ENCODE data around the gene KLHL26. TPM values are rescaled to one million over a fixed set of nuclear protein-coding genes. Genes with fewer than 3 reads are reported as not detected.

KLHL26 gene
- total RNA-seq, 1 donor from 2014 or later, result 8.3 TPM

DNA sequence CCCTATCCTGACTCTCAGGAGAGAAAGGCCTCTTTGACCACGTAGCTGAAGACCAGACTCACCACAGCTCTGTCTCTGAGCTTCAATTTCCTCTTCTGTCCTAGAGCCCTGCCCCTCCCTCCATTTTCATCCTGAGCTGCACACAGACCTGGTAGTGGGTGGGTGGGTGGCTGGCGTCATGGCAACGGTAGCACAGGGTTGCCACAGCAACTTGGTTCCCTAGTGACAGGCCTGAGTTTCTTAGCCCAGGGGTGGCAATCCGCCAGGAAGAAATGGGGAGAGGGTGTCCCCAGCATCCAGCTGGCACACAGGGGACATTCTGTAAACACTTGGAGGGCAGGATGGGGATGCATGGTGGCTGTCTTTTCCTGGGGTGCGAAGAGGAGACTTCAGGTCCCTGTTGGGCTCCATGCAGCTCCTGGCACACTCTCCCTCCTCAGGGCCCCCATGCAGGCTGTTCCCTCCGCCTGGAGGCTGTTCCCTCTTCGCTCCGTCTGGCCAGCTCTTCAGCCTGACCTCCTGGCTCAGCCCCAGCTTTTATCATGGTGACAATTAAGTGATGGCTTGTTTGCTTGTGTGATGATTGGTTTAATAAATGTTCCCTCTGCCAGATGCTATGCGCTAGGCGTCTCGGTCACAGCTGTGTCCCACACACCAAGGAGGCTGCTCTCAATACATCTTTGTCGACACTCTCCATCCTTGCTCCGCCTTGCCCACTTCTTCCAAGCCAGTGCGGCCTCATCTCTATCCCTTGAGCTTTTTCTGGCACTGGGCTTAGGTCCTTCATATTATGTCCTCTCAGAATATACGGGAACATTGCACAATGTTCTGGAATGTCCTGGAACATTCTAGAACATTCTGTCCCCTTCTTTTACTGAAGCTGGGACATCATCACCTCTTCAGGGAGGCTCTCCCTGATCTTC, 7.4 kb upstream of the KLHL26 start:
- Histone ChIP-seq H3K4me1 (no peaks in the 10 kb centered on the region), H3K9me3 (no peaks in the 10 kb centered on the region), H3K4me3 (no peak overlapping the region), H3K36me3 (no peaks in the 10 kb centered on the region), H3K27me3 (no peaks in the 10 kb centered on the region), H3K27ac (no peak overlapping the region)
- TF ChIP-seq POLR2AphosphoS5 (IDR thresholded peaks at IDR 0.05; ENCODE audit: insufficient read depth in 1 of 2, low read depth in 1 of 2), result peak in 1 of 2 donors; percentile 92
- no peak for TF ChIP-seq POLR2A (IDR thresholded peaks at IDR 0.05)
- intact Hi-C loops (cut with DNase I), result no loop called here
- no peak for DNase-seq (ENCODE audit: extremely low spot score in 2 of 2)

GRCh38 chr19:18633321-18633720, 3.5 kb upstream of the KLHL26 start:
- no peaks in the 10 kb centered on the region for H3K27me3 ChIP-seq
- TF ChIP-seq CTCF (IDR thresholded peaks at IDR 0.05), result no peak
- TF ChIP-seq POLR2A (IDR thresholded peaks at IDR 0.05), result no peak
- no peak for TF ChIP-seq POLR2AphosphoS5 (IDR thresholded peaks at IDR 0.05; ENCODE audit: insufficient read depth in 1 of 2, low read depth in 1 of 2)
- intact Hi-C loops (cut with DNase I), result no loop called here
- peaks cover 29% of the 10 kb centered on the region for H3K4me1 ChIP-seq
- no peak overlapping the region for H3K27ac ChIP-seq
- no peak for DNase-seq (ENCODE audit: extremely low spot score in 2 of 2)
- H3K36me3 ChIP-seq, result no peaks in the 10 kb centered on the region
- no peaks in the 10 kb centered on the region for H3K9me3 ChIP-seq
- H3K4me3 ChIP-seq, result no peak overlapping the region

DNA sequence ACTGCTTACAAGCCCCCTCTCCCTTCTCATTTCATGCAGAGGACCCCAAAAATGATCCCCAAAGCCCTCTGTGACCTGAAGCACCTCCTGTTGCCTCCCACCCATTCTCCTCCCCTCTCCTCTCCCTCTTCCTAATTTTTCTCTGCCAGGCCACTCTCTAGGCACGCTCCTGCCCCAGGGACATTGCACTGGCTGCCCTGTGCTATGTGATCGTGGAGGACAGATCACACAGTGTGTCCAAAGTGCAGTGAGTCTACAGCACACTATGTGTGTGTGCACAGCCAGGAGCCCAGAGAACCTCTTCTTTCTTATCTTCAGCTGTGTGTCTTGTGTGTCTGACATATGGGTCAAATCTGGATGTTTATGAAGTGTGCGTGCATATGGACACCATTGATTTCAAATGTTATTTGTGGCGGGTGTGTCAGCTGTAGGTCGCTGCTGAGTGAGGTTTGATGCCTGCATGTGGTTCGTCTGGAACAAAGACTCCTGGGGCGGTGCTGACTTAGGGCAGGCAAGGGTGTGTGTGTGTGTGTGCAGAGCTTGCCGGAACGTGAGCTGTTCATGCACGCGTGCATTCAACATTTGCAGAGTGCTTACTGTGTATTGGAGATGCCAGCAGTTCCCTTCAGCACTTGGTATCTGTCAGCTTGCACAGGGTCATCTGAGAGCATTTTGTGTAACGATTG, 2.1 kb upstream of the KLHL26 start:
- no peak for DNase-seq (ENCODE audit: extremely low spot score in 2 of 2)
- Histone ChIP-seq H3K27ac (no peak overlapping the region), H3K9me3 (no peaks in the 10 kb centered on the region), H3K4me1 (peaks cover 32% of the 10 kb centered on the region), H3K4me3 (no peak overlapping the region), H3K36me3 (no peaks in the 10 kb centered on the region), H3K27me3 (no peaks in the 10 kb centered on the region)
- intact Hi-C loops (cut with DNase I), result no loop called here
- TF ChIP-seq CTCF (IDR thresholded peaks at IDR 0.05) (no peak), POLR2A (IDR thresholded peaks at IDR 0.05) (no peak)

- intact Hi-C loops (cut with DNase I), result no loop called here
Observed at GRCh38 chr19:18635831-18636182, 1.0 kb upstream of the KLHL26 start.

More at GRCh38 chr19:18635831-18636182, 1.0 kb upstream of the KLHL26 start:
- no peaks in the 10 kb centered on the region for H3K9me3 ChIP-seq
- H3K27ac ChIP-seq, result peak overlapping the region; percentile 96
- no peak for DNase-seq (ENCODE audit: extremely low spot score in 2 of 2)
- H3K27me3 ChIP-seq, result no peaks in the 10 kb centered on the region
- peak overlapping the region; percentile 52 to 86 for H3K4me3 ChIP-seq
- H3K36me3 ChIP-seq, result no peaks in the 10 kb centered on the region
- H3K4me1 ChIP-seq, result peaks cover 32% of the 10 kb centered on the region
- TF ChIP-seq POLR2A (IDR thresholded peaks at IDR 0.05), result no peak
- TF ChIP-seq CTCF (IDR thresholded peaks at IDR 0.05), result no peak
- no peak for TF ChIP-seq POLR2AphosphoS5 (IDR thresholded peaks at IDR 0.05; ENCODE audit: insufficient read depth in 1 of 2, low read depth in 1 of 2)

Data from vagina (tissue), 2 donors.